ENCODE data around the gene NRARP.

GRCh38 chr9:137295849-137296669, 6.0 kb downstream of the NRARP start:
- TF ChIP-seq CTCF (IDR thresholded peaks at IDR 0.05) (no peak), POLR2A (IDR thresholded peaks at IDR 0.05) (no peak)
